SKM-1 (cell line): ENCODE data around the gene ADGRB2.

Experiments
- DNase-seq: peaks from one replicate; lab custom pipeline; 2025; ENCODE audit not compliant: unreplicated experiment; lab: John Stamatoyannopoulos, UW

The ADGRB2 gene

DNA sequence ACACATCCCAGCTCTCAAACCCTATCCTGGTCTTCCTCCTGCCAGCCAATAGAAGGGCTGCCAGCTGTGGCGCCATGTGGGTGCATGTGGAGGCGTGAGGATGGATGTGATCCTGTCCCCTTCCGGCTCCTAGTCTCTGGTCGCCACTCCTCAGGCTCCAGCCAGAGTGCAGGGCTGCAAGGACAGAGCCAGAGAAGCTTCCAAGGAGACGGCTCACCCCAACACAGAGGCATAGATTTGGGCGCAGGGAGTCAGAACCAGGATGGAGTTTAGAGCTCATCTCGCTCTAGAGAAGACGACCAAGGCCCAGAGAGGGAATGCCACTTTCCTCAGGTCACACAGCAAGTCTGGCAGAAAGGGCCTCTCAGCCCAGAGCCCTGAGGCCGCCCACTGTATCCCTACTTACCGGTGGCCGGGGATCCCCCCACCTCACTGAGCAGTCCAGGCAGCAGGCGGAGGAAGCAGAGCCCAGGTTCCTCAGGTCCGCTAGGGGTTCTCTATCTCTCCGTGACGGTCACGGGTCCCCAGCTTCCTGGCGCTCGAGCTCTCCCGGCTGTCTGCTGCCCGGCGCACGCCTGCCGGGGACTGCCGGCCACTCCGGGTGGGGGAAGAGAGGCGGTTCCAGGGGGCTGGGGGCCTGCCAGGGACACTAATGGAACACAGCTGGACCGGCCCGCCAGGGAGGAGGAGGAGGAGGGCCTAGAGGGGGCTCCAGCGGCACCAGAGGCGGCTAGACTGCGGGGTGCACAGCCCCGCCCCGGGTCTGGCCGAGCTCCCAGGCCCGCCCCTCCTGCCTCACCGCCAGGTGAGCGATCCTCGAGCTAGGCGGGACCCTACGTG, 60.5 kb downstream of the ADGRB2 start, which contains the start of gene COL16A1:
TSS of gene COL16A1 (minus strand) at position 587 of the 840 bp plus-strand sequence. CDS start 1,824 bp downstream, outside the sequence.
- DNase-seq = no peak

DNA sequence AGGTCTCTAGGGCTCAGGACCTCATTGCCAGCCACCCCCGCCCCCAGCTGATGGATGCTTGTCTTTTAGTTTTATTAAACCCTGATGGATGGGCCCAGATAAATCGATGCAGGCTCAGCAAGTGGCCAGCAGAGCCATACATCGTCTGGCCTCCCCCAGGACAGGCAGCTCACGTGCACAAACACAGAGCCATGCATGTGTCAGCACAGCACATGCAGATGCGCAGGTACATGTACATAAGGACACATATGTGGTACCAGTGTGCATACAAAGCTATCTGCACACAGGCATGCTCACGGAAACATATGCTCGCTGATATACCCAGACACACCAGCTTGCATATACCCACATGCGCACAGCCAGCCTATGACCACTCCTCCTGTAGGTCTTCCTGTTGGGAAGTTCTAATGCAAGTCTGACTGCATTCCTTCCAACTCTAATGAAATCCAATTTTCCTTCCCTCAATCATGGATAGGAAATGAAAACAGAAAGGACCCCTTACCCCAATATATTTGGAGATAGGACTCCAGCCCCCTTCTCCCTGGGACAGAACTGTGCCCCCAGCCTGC, 61.2 kb downstream of the ADGRB2 start:
- DNase-seq = no peak

DNA sequence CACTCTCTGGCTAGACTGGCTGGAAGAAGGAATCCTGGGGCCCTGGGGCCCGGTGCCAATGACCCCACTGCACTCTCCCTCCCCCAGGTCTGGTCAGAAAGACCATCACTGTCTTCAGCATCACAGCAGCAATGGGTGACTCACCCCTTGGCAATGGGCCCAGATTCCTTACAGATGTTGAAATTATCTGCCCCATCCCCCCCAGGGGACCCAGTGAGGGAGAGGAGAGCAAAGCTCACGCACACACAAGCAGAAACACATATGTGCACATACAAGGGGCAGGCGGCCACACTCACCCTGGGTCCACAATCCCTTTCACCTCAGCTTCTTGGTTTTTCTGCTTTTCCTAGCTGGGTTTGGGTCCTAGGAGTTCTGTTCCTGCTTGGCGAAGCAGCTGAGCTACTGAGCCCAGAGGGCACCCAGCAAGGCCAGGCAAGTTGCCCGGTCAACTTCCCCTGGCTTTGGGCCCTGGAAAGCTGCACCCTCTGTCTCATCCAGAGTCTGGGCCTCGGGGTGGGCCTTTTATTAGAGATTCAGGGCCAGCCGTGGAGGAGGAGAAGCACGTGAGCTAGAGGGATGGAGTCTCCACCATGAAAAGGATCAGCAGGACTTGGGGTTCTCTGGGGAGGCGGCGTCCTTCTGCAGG, 62.9 kb downstream of the ADGRB2 start:
- DNase-seq = peak; percentile 17

DNA sequence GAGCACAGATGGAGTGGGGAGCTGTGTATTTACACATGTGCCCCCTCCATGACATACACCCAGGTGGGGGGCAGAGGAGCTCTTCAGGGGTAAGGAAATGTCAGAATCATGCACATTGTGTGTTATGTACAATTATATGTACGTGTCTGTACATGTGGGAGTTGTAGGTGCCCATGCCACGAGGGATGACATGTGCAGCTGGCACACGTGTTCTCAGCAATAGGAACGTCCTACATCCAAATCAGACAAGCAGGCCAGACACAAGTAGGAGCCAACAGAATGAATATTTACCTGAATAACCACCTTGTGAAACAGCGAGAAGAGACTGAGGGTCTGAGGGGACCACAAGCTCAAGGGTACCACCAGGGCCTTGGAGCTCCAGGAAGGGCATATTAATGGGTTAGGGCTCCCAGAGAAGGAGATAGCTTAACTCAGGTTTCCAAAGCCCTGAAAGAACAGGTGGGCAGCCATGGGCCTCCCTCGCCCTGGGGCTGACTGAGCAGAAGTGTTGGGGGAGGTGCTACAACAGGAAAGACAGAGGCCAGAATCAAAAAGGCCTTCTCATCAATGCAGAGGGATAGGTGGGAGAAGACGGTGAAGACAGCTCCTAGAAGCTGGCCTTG, 63.6 kb downstream of the ADGRB2 start:
- no peak for DNase-seq

DNA sequence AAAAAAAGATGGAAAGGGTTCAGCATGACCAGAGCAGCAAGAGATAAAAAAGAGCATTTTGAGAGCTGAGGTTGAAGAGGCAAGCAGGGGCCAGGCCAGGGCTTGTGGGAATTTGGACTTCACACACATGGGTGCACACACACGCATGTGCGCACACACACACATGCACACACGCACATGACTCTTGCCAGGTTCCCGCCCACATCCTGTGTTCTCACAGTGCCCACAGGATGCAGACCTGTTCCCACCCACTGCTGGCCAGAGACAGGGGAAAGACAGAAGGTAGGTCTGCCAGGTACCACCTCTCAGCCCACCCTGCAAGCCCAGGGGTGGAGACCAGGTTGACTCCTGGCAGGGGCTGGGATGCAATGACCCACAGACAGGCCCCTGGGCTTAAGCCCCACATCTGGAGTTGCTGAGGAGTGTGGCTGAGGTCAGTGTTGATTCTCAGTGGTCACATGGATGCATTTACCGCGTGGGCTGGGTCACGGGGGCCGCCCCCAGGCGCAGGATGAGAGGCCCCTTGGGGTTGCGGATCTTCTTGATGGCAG, 64.7 kb downstream of the ADGRB2 start:
- no peak for DNase-seq

DNA sequence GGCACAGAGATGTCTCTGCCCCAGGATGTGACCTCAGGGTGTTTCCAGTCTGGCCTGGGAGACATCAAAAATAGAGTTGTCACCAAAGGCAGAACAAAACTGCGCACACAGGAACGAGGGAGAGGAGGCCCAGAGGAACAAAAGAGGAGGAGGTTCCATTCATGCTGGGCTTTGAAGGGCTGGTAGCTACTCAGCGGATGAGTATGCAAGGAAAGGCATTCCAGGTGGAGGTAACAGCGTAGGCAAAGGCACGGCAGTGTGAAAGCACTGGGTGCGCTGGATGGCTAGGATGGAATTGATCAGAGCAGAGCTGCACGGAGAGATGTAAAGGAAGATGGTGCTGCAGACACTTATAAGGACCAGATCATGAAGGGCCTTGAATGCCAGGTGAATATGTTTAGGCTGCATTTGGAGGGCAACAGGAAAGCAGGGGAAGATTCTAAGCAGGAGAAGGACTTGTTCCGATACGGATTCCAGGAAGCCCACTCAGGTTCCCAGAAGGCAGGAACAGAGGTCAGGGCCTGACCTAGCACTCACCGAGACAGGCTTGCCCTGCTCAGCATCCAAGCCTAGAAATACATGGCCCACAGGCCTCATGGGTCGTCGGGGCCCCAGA, 66.7 kb downstream of the ADGRB2 start:
- no peak for DNase-seq

DNA sequence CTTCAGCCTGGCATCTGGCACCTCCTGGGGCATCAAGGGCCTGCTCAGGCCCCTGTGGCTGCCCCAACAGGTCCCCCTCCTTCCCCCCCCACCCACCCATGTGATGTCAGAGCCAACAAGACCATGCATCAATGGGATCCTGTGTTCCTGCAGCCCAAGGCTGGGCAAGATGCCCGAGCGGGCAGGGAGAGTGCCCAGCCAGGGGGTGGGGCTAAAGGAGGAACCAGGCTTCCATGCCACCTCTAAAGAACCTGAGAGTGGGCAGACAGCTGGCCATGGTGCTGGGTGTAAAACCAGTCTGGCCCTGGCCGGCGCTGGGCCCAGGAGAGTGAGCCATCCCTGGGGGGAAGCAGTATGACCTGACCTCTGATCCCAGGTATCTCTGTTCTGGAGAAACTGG, 67.9 kb downstream of the ADGRB2 start:
- no peak for DNase-seq

DNA sequence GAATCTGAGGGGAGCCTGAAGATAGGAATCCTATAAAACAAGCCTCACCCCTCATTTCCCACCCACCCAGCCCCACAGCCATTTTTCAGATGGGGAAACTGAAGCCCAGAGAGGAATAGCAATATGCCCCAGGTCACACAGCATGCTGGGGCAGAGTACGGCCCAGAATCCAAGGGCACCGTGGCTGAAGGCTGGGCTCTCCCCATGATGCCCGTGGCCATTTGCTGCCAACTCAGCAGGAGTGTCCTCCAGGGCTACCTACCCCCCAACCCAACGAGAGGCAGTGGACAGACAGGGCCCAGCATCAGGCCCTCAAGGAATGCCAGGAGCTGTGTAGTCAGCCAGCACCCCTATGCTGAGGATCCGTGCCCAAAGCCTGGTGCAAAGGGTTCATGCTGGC, 68.8 kb downstream of the ADGRB2 start:
- no peak for DNase-seq

DNA sequence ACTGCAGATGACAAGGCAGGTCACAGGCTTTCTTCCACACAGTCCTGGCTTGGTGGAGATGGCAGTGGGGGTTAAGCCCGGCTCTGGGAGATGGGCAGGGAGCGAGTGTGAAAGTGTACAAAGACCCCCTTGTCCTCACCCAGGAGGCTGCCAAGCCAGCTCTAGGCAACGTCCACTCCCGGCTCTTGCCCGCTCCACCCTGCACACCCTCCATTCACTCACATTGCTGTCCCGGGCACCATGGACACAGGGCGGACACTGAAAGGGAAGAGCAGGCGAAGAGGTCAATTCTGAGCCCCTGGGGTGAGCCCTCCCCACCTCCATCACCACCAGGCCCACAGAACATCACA, 69.2 kb downstream of the ADGRB2 start:
- no peak for DNase-seq

DNA sequence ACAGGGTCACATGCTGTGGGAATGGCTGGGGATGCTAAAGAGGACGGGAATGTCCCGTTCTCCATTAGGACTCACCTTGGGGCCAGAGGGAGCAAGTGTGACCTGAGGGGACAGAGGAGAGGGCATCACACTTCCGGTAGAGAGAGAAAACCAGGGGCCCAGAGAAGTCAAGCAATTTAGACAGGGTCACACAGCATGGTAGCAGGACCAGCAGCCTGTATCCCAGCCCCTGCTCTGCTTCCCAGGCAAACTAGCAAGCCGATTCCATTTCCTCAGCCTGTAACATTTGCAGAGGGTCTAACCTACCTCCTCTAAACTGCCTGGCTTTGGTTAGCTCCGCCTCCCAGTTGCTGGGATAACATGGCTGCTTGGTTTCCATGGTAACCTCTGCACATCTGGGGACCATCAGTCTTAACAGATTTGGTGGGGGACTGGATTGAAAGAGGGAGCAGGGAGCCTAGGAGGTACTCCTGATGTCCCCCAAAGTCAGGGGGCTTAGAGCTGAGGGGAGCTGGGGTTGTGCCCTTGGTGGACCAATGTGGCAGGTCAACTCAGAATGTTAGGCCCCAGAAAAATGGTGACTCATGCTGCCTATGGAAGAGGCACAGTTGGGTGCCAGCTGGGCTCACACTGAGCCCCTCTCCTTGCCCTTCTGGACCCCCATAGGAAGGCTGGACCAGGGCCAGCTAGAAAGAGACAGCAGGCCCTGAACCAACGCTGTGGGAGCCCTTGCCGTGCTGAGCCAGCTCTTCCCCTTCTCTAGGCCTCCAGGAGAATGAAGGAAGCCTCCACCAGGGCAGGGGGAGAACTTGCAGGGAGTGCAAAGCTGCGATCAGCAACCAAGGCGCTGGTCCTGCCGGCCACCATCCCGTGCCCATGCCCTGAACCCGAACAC, 69.8 kb downstream of the ADGRB2 start:
- DNase-seq = no peak

DNA sequence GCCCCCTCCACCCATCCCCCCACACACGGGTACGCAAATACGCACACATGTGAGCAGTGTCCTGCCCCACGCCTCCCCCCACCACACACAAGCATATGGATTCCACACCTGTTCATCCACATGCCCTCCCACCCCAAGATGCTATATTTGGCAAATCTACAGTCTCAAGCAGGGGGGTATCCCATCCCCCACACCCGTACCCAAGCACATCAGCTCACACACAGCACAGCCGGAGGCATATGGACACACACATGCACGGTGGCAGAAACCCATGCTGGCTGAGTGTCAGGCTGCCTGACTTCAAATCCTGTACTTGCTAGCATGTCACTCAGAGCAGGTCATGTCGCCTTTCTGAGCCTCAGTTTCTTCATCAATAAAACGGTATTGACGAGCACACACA, 70.9 kb downstream of the ADGRB2 start:
- DNase-seq = no peak

DNA sequence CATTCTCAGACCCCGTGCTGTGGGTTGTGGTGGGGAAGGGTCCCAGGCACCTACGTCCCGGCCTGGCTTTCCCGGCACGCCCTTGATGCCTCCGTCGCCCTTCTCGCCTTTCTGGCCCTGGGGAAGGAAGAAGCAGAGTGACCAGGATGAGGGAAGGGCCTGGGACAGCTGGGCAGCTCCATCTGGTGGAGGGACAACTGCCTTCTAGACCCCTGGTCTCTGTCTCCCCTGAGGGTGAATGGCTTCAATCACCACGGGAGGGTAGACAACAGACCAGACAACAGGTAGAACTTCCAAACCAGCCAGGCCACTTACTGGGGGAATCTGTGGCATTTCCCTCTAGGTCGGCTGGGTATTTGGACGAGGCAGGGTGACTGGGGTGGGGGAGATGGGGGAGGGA, 72.2 kb downstream of the ADGRB2 start:
- DNase-seq = no peak

DNA sequence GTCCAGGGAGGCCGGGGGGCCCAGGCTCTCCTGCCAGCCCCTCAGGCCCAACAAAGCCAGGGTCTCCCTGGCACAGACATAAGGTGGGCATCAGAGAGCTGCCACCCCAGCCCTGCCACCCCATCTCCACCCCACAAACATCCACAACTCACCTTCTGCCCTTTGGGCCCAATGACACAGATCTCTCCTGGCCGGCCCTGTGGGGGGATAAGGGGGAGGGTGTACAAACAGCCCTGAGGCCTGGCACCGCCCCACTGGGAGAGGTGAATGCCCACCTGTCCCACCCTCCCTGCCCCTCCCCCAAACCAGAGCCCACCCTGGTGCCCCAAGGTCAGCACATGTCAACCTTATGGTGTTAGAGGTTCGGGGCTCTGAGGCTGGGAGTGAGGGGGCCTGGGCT, 72.7 kb downstream of the ADGRB2 start:
- no peak for DNase-seq

DNA sequence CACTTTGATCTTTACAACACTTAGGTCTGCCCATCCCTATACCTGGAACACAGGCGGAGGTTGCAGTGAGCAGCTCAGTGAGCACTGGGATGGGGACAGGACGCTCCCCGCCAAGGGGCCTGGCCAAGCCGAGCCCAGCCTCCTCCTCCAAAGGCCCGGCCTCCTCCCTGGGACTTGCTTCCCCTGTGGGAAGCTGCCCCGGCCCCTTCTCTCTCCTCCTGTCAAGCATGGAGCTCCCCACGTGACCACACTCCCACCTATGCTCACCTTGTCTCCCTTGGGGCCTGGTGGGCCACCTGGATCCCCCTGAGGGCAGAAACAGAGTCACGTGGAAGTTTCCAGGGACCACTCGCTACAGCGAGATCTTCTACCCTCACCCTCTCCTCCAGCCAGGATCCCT, 73.2 kb downstream of the ADGRB2 start:
- no peak for DNase-seq

DNA sequence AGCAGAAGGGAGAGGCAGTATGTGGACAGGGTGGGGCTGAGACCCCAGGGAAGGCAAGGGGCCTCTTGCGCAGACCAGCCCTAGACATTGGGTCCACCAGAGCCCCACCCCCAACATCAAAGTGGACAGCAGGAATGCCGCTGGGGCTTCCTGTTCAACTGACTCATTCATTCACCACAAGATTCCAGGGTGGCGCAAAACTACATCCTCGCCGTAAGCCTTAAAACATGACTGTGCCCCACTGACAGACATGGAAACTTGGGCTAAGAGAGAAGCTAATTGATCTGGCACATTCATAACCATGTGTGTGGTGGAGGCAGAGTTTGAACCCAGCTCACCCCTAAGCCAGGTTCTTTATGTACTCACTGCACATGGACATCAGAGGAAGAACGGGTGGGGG, 74.3 kb downstream of the ADGRB2 start:
- DNase-seq = no peak

DNA sequence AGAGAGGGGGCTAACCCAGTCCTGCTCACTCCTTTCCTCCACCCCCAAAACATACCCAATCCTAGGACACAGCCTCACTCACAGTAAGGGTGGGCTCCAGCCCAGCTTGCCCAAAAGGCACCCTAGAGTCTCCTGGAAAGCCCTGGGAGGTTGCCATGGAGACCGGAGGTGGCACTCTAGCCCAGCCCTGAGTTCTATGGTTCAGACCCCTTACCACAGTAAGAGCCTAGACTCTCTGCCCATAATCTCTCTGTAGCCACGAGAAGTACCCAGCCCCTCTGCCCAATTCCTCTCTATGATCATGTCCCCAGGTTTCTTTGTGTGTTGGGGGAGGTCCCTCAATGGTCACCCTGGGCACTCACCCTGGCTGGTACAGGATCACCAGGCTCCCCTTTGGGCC, 74.8 kb downstream of the ADGRB2 start:
- no peak for DNase-seq

DNA sequence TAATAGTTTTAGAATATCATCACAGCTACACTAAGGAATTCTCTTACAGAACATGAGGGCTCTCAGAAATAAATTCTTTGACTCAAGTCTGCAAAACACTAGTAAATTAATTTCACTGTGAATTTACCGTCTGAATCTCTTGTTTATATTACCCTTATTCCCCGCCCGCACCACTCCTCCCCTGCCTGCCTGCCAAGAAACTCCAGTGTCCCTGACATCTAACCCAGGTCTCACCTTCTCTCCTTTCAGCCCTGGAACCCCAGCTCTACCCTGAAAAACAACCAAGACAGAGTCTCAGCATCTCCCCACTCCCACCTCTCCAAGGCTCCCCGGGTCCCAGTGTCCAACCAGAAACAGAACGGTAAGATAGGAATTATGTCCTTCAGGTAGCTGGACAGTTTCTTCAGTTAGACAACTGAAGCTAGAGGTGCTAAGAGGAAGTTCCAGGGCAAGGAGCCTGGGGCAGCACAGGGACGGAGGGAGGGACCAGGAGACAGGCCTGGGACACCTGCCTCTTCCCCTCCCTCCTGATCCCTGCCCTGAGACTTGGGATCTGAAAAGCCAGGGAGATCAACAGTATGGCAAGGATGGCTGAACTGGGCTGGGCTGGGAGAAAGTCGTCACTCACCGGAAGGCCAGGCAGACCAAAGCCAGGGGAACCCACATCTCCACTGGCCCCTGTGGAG, 75.8 kb downstream of the ADGRB2 start:
- DNase-seq = no peak

DNA sequence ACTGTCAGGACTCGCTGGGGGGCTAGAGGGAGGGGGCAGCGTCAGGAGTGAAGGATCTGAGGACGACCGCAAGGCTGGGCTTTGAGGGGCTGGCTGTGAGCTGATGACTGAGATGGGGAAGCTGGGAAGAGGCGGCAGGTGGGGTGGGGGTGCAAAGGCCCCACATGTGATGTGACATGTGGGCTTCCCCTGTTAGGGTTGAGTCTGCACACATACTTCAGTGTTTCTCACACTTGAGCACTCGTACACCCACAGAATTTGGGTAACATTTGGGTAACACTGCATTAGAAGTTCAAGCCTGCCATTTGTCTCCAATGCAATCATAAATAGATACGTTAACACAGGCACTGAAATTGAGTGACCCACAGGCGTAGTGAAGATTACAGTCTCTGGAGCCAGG, 76.5 kb downstream of the ADGRB2 start:
- no peak for DNase-seq

DNA sequence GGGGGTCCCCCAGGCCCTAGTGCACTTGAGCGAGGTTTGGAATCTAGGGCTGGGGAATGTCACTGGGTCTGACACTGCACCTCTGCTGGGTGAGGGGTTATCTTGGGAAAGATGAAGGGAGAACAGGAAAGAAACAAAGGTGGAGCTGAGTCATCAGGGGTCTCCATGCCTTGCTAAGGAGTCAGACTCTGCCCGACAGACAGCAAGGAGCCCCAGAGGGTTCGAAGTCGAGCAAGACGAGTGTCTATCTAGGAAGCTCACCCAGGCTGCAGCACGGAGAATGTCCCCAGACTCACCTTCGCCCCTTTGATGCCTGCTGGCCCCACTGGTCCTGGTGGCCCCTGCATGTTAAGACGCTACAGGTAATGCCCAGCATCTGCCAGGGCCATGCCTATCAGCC, 78.3 kb downstream of the ADGRB2 start:
- DNase-seq = no peak

DNA sequence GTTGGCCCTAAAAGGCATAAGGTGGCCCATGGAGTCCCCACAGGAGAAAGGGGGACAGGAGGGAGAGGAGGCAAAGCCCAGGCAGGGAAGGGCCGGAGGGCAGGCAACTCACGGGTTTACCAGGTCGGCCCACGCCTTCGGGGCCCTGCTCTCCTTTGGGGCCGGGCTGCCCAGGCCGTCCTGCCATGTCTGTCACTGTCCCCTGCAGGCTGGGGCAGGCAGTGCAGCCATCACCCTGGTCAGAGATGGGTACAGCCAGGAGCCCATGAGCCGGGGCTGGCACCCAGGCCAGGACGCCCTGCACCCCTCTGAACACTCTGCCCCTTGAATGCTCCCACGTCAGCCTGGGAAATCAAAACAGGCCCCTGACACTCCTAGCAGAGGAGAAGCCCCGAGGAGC, 80.1 kb downstream of the ADGRB2 start:
- no peak for DNase-seq
